Measurements from ENCODE around the gene RERE.

DNA sequence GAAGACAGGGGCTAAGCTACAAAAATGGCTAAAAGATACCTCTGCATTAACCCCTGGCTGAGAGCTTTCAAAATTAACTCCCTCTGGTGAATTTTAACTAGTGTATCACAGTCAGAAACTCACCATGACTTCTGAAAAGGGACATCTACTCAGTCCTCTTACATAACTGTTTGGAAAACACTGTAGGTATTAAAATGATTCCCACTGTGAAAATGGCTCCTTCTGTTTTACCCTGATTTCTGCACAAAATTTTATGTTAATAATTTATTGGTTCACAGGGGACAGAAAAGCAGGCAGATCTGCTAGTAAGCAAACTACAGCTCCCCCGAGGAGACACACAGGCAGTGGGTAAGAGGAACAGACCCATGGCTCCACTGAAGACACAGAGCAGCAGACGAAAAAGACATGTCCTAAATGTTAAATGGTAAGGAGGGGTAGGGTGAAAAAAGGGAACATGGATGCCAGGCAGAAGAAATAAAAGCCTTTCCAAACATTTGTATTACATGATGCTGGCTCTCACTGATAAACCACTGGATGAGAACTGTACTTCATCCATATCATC is 387.8 kb downstream of the RERE start:
- TF ChIP-seq, protein P1, sequence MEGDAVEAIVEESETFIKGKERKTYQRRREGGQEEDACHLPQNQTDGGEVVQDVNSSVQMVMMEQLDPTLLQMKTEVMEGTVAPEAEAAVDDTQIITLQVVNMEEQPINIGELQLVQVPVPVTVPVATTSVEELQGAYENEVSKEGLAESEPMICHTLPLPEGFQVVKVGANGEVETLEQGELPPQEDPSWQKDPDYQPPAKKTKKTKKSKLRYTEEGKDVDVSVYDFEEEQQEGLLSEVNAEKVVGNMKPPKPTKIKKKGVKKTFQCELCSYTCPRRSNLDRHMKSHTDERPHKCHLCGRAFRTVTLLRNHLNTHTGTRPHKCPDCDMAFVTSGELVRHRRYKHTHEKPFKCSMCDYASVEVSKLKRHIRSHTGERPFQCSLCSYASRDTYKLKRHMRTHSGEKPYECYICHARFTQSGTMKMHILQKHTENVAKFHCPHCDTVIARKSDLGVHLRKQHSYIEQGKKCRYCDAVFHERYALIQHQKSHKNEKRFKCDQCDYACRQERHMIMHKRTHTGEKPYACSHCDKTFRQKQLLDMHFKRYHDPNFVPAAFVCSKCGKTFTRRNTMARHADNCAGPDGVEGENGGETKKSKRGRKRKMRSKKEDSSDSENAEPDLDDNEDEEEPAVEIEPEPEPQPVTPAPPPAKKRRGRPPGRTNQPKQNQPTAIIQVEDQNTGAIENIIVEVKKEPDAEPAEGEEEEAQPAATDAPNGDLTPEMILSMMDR (IDR thresholded peaks at IDR 0.05; ENCODE audit: borderline replicate concordance, extremely low read depth, low read length, poor library complexity, severe bottlenecking): no peak
- TF ChIP-seq EZH2 (IDR thresholded peaks at IDR 0.05; ENCODE audit: borderline replicate concordance, low read depth, low read length, severe bottlenecking): no peak
